ENCODE results near the gene DDX42. TPM values are rescaled to one million over a fixed set of nuclear protein-coding genes. Genes with fewer than 3 reads are reported as not detected.
A peak's percentile ranks its signal among the peaks of the same experiment; 100 is the strongest.

The DDX42 gene, protein sequence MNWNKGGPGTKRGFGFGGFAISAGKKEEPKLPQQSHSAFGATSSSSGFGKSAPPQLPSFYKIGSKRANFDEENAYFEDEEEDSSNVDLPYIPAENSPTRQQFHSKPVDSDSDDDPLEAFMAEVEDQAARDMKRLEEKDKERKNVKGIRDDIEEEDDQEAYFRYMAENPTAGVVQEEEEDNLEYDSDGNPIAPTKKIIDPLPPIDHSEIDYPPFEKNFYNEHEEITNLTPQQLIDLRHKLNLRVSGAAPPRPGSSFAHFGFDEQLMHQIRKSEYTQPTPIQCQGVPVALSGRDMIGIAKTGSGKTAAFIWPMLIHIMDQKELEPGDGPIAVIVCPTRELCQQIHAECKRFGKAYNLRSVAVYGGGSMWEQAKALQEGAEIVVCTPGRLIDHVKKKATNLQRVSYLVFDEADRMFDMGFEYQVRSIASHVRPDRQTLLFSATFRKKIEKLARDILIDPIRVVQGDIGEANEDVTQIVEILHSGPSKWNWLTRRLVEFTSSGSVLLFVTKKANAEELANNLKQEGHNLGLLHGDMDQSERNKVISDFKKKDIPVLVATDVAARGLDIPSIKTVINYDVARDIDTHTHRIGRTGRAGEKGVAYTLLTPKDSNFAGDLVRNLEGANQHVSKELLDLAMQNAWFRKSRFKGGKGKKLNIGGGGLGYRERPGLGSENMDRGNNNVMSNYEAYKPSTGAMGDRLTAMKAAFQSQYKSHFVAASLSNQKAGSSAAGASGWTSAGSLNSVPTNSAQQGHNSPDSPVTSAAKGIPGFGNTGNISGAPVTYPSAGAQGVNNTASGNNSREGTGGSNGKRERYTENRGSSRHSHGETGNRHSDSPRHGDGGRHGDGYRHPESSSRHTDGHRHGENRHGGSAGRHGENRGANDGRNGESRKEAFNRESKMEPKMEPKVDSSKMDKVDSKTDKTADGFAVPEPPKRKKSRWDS
- 139 TPM for total RNA-seq

DNA sequence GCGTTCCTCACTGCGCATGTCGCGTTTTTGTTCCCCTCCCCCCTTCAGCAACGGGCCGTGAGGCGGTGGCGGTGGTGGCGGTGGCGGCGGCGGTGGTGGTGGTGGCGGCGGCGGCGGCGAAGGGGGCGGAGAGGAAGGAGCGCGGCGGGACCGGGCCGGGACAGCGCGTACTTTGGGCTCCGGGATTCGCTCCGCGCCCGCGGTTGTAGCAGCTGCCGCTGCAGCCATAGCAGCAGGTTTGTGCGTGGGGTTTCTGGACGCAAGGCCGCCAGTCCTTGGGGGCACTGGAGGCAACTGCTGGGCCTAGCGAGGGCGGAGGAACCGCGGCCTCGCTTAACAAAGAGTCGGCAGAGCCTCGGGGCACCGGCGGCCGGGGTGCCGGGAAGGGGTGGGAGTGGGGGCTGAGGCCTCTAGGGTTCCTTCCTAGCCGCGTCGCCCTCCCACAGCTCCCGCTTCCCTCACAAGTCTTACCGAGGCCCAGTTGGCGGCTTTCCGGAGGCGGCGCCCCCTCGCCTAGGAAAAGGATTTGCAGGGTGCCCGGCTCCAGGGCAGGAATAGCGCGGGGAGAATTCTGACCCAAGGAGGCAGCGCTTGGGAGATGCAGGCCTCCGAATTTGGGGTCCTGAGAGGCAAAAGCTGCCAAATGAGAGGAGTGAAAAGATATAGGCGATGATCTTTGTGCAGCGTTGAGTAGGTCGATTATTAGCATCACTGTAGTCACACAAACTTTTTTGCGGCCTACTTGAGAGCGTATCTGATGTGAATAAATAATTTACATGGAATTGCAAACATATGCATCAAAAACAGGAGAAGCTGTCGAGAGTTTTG is at the start of gene DDX42:
DDX42 (plus strand) TSS at position 30 of the 828 bp plus-strand sequence. CDS start 12,880 bp downstream, outside the sequence.
- ATAC-seq, result no peak
- DNase-seq (ENCODE audit: low spot score), result peak; percentile 94
- intact Hi-C loops (cut with DNase I), result no loop called here

DNA sequence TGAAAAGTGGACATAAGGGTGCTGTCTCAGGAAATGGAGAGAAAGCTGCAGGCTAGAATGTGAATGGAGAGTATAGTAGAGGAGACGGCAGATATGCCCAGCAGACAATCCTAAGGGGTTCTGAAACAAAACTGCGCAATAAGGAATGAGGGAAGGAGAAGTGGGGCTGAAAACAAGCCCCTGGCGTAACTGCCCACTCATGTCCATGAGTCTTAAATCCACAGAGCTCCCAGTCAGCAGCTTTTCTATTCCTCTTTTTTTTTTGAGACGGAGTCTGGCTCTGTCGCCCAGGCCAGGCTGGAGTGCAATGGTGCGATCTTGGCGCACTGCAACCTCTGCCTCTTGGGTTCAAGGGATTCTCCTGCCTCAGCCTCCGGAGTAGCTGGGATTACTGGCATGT is 38.3 kb upstream of the DDX42 start:
- intact Hi-C loops (cut with DNase I), result no loop called here
- no peak for DNase-seq (ENCODE audit: low spot score)

DNA sequence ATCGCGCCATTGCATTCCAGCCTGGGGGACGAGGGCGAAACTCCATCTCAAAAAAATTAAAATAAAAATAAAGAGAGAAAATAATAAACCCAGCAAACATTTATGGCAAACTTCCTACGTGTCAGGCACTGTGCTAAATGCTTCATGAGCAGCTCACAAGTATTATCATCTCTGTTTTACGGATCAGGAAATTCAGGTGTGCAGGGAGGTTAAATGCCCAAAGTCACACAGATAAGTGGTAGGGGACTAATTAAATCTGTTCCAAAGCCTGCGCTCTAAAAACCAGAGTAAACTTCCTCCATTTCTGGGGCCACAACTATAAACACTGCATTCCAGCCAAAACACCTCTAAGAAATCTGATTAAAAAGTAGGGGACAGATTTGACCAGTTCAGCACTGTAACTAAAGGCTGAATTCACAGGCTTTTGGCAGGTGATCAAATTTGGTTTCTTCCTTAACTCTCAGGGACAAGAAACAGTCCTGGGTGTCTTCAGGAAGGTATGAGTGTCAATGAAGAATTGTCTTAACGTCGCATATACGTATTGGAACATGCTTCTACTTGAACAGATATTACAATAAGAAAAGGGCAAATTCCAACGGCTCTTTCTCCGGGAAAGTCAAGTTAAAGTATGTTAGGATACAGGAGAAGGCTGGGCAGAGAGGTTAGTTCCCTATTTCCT is 33.4 kb upstream of the DDX42 start:
- ATAC-seq (no peak), DNase-seq (ENCODE audit: low spot score) (no peak)
- intact Hi-C loops (cut with DNase I), result no loop called here

More for the DNA sequence above, 38.3 kb upstream of the DDX42 start:
- ATAC-seq, result no peak

DNA sequence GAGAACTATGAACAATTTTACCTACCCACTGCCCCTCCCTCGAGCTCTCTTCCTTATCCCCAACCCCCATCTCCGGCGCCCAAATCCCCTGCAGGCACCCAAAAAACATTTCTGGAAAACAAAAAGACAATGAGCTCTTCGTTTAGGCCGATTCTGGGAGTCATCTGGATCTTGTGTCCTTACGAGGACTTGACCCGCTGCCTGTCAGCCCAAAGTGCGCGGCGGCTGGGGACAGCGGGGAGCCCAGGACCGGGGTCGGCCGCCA is 32.9 kb upstream of the DDX42 start:
- ATAC-seq (no peak), DNase-seq (ENCODE audit: low spot score) (no peak)
- intact Hi-C loops (cut with DNase I), result no loop called here

DNA sequence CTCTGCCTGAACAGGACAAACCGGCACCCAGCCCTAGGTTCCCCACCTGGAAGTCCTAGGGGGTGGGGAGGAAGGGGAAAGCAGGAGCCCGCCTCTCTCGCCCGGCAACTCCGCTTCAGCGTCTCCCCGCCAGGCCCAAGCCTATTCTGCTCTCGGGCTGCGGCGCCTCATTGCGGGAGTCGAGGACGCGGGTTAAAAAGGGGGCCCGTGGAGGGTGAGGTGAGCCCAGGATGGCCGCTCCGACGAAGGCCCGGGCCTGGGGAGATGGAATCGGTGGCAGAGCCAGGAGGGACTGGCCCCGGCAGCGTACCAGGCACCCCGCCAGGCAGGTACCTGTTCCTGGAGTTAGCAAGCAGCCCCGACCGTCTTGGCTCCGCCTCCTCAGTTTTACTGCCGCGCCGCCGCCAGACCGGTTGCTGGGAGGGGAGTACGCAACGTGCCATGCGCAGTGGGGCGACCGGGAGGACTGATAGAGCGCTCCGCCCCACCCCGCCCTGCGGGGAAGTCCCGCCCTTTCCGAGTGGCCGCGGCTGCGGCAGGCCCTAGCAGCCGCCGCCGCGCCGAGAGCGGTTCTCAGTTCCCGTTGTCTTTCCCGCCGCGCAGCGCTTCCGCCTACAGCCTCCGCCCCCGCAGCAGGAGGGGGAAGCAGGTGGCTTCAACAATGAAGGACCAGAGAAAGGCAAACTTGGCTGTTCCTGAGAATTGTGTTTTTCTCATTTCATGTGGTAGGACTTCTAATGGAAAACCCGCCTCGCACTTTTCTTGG is 32.4 kb upstream of the DDX42 start, which contains the start of gene STRADA:
STRADA (minus strand) TSS at position 392 of the 766 bp plus-strand sequence. CDS start 13,430 bp downstream, outside the sequence.
- ATAC-seq, result peak; percentile 100
- intact Hi-C loops (cut with DNase I), result no loop called here

DNA sequence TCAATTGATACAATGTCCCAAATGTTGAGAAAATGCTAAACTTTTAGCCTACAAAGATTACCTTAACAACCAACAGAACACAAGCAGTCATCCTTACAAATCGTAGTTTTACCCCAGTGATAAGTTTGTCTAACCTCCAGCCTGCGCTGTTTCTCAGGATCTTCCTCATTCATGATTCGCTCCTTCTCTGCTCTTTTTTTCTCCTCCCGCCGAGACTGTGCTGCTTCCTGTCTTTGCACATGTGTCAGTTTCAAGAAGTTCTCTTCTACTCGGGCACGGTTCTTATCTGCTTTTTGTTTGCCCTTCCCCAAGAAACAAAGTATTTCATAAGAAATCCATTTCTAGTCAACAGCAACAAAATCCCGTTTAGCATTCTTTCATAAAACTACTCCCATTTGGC is 22.2 kb upstream of the DDX42 start:
- DNase-seq (ENCODE audit: low spot score) (no peak), ATAC-seq (no peak)
- intact Hi-C loops (cut with DNase I), result no loop called here

More for the DNA sequence above, 32.4 kb upstream of the DDX42 start, which contains the start of gene STRADA:
- peak; percentile 99 for DNase-seq (ENCODE audit: low spot score)

DNA sequence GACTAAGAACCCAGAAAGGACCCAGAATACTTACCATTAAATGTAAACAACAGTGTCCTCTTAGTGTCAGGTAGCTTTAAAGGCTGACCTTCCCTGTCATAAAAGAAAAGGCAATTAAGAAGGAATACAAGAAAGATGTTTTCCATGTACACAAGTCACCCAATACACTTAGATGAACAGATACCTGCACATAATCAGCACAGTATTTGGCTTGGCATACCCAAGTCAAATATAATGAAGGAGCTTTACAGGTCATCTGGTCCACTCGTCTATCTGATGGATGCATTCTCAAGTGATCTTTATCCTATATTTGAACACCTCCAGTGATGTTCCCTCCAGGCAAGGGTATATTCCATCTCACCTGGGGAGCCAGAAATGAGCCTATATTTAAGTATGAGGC is 21.3 kb upstream of the DDX42 start:
- DNase-seq (ENCODE audit: low spot score) (no peak), ATAC-seq (no peak)
- intact Hi-C loops (cut with DNase I), result no loop called here

DNA sequence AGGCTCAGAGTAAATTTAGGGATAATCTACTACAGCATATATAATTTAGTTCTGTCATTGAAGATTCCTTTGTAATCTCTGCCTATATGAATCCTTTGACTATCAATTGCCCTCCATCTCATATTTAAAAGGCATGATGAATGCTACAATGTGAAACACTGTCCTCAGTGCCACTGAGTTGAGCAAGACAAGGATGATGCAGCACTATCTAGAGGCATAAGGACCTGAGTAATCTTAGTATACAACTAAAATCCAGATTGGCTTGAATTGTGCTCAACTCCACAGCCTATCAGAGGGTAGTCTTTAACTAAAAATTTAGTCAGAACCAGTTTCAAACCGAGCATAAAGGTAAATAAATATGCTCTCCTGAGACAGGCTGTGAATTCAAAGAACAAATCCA is 20.8 kb upstream of the DDX42 start:
- DNase-seq (ENCODE audit: low spot score) (no peak), ATAC-seq (no peak)
- intact Hi-C loops (cut with DNase I), result no loop called here

DNA sequence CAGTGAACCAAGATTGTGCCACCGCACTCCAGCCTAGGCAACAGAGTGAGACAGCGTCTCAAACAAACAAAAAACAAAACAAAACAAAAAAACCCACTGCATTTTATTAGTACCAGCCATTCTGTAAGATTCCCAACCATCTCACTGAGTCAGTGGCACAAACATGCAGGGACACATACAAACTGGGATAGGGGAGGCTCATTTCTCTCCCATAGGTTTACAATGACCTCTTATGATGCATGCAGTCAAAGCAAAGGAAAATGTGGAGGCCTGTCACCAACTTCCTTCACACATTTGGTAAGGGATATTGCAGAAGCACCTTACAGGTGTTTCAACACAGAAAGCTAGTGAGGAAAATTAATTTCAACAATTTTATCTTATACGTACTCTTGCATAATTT is 19.9 kb upstream of the DDX42 start:
- no peak for ATAC-seq
- no peak for DNase-seq (ENCODE audit: low spot score)
- intact Hi-C loops (cut with DNase I), result no loop called here

DNA sequence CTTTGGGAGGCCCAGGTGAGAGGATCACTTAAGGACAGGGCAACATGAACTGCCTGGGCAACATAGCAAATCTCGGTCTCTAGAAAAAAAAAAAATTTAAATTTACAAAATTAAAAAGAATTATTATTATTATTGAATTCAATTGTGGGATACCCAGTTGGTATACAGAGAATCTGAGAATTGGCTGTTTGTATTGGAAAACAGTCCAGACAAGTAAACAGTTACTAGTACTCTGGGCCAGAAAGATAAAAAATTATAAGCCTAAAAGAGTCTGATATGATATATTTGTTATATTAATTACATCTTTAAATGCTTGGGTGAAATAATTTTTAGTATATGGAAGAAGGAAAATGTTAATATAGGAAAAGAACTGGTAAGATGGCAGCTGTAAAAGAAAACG is 15.5 kb upstream of the DDX42 start:
- DNase-seq (ENCODE audit: low spot score) (no peak), ATAC-seq (no peak)
- intact Hi-C loops (cut with DNase I), result no loop called here

DNA sequence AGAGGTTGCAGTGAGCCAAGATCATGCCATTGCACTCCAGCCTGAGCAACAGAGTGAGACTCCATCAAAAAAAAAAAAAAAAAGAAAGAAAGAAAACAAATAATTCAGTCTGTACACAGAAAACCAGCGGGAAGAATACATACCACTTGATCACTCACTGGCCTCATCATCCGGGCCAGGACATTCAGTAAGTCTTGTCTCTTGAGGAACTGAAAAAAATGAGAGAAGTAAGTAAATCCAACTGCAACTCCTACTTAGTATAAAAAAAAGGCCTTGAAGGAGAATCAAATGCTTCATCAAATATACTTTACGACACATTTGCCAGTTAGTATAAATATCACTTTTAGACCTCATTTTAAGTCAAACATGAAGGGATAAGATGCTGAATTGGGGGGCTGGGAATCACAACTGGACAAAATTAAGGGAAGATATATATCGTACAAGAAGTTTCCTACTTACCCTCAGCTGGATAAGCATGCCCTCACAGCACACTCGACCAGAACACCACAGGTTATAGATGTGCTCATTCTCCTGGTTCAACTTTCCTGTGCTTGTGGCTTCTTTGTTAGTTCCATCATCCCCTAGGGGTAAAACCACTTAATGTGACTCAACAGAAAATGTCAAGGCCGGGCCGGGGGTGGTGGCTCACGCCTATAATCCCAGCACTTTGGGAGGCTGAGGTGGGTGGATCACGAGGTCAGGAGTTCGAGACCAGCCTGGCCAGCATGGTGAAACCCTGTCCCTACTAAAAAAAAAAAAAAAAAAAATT is 13.0 kb upstream of the DDX42 start:
- intact Hi-C loops (cut with DNase I), result no loop called here
- ATAC-seq (no peak), DNase-seq (ENCODE audit: low spot score) (no peak)

DNA sequence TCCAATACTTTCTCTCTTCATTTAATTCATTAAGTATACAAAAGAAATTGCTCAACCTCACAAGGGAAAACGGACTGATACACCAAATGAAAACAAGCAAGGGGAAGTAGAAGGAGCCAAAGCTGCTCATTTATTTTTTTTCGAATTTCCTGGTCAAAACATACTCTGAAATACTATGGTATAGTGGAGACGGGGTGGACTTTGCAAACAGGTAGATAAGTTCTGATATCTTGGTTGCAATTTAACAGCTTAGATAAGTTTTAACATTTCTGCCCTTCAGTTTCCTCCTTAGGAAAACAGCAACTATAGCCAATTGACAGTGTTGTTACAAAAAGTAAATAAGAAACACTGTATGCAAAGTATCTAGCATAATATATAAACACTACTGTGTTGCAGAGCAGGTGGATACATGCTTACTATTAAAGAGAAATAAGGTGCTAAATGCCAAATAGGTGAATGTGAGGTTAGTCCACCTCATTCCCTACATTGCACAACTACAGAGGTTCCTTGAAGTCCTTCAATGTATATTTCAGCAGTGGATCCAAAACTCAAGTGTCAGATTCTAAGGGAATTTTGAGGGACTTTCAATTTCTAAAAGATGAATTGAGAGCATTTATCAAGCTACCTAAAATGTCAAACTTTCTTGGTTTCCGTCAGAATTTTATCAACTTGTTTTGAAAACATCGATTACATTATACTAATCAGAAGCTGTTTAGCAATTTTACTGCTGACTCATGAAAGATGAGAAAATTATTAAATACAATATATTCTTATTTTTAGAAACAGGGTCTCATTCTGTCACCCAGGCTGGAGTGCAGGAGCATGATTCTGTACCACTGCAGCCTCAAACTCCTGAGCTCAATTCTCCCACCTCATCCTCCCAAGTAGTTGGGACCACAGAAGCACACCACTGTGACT is 11.6 kb upstream of the DDX42 start:
- DNase-seq (ENCODE audit: low spot score) (no peak), ATAC-seq (no peak)
- intact Hi-C loops (cut with DNase I), result no loop called here

DNA sequence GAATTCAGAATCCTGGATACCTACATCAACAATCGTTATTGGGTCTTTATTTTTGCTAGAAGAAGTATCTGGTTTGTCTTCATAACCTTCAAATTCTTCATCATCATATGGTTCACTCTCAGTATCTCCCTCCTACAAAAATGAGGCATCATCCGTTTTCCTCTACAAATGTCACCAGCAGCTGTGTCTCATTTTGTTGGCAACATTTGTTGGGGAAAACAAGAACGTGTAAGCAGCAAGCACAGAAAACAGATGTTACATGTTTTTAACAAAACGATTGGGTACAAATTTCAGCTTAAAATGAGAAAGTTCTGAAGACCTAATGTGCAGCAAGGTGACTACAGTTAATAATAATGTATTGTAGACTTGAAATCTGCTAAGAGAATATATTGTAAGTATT is 9.3 kb upstream of the DDX42 start:
- intact Hi-C loops (cut with DNase I), result no loop called here
- ATAC-seq, result no peak
- DNase-seq (ENCODE audit: low spot score), result no peak

DNA sequence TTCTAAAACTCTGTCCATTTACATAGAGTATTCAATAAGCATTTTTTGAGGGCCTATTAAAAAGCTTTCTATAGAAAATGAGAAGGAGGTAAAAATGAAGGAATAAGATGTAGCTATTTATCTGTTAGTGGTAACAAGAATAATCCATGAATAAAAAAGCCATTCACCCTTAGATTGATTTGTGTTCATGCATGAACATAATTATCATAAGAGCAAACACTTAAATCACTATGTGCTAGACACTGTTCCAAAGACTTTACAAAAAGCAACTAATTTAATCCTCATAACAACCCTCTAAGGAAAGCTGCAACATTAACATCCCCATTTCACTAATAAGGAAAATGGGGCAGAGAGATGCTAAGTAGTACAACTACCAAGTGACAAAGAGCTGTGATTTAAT is 7.2 kb upstream of the DDX42 start:
- intact Hi-C loops (cut with DNase I), result no loop called here
- DNase-seq (ENCODE audit: low spot score) (no peak), ATAC-seq (no peak)

DNA sequence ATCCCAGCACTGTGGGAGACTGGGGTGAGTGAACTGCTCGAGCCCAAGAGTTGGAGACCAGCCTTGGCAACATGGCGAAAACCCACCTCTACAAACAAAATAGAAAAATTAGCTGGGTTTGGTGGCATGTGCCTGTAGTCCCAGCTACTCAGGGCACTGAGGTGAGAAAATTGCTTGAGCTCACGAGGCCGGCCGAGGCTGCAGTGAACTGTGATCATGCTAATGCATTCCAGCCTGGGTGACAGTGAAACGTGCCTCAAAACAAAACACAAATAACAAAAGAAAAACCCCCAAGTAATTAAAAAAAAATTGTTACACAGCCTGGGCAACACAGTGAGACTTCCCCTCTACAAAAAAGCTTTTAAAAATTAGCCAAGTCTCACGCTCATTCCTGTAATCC is 5.5 kb upstream of the DDX42 start:
- no peak for DNase-seq (ENCODE audit: low spot score)
- intact Hi-C loops (cut with DNase I), result no loop called here
- no peak for ATAC-seq

DNA sequence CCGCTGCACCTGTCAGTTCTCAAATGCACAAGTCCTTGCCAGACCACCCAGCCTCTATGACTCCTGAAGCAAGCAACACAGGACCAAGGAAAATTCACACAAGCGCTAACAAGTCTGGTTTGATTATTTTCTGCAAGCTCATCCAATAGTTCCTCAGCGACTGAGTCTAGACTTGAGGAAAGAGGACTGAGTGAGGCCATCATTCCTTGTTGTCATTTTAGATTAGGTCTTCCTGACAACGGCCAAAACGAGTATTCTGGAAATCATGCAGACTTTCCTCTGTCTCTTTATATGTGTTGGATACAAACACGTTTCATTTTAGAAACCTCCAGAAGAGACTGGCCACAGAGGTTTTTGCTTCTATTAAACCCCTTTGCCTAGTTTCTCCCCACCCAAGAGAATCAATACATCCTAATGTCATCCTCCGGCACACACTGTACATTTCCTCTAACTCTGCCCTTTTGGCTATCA is 1.1 kb upstream of the DDX42 start:
- intact Hi-C loops (cut with DNase I), result loop anchor here (2.0 kb wide), 1 partner anchor 64 kb away; no protein-coding TSS in a partner anchor
- DNase-seq (ENCODE audit: low spot score), result no peak
- no peak for ATAC-seq
